H1 (cell line): ENCODE data around the gene OVCH2. TPM values are rescaled to one million over a fixed set of nuclear protein-coding genes. Genes with fewer than 3 reads are reported as not detected.

Experiments
- CTCF ChIA-PET: fragments of 300-600 bp; sonication (Branson Sonifier 250); formaldehyde crosslinking; loops from one replicate; lab custom pipeline; 2021; ENCODE audit not compliant: partially characterized antibody; lab: Charles Lee
- POLR2A ChIA-PET: fragments of 300-600 bp; sonication (Branson Sonifier 250); formaldehyde crosslinking; loops from one replicate; lab custom pipeline; 2021; ENCODE audit warnings: inconsistent platforms; ENCODE audit not compliant: partially characterized antibody; lab: Charles Lee
- DNase-seq, 2 experiments: peaks; one replicate each; pipeline versions ENCODE4 v3.0.0 to v3.0.0-alpha.2; 2010 to 2022; ENCODE audit warnings: low spot score in 2 of 2, low read depth in 1 of 2, mixed read lengths in 1 of 2
- FAIRE-seq: peaks from 2 replicates; lab custom pipeline; 2011; peaks lifted over from hg19 to GRCh38; lab: Jason Lieb, UNC
- H2AFZ ChIP-seq: 2 replicates; pipeline ENCODE4 v1.8.1; 2012; ENCODE audit warnings: low read length, inconsistent platforms
- H2AK5ac ChIP-seq: 2 replicates; pipeline ENCODE4 v1.6.1; 2013; ENCODE audit warnings: low read depth, low read length
- H2BK120ac ChIP-seq: replicated peaks from 2 replicates; pipeline ENCODE3; 2013; ENCODE audit warnings: low read depth, low read length, inconsistent platforms
- H2BK12ac ChIP-seq: 2 replicates; pipeline ENCODE4 v1.6.1; 2013; ENCODE audit warnings: low read depth, low read length
- H2BK15ac ChIP-seq: 2 replicates; pipeline ENCODE4 v1.6.1; 2013; ENCODE audit warnings: low read length
- H2BK20ac ChIP-seq: 2 replicates; pipeline ENCODE4 v1.6.1; 2013; ENCODE audit warnings: low read length
- H2BK5ac ChIP-seq: 2 replicates; pipeline ENCODE4 v1.6.1; 2013; ENCODE audit warnings: low read depth, low read length
- H3K14ac ChIP-seq: 2 replicates; pipeline ENCODE4 v1.6.1; 2013; ENCODE audit warnings: inconsistent platforms; ENCODE audit not compliant: insufficient read length
- H3K18ac ChIP-seq: 2 replicates; pipeline ENCODE4 v1.6.1; 2013; ENCODE audit warnings: low read length; ENCODE audit errors: extremely low read depth
- H3K23ac ChIP-seq: 2 replicates; pipeline ENCODE4 v1.6.1; 2013; ENCODE audit warnings: inconsistent platforms; ENCODE audit not compliant: insufficient read length
- H3K23me2 ChIP-seq: 2 replicates; pipeline ENCODE4 v1.6.1; 2013; ENCODE audit warnings: low read depth, low read length
- H3K27ac ChIP-seq: 2 replicates; pipeline ENCODE4 v1.6.1; 2011; ENCODE audit warnings: low read depth, low read length, inconsistent platforms
- H3K27me3 ChIP-seq, 4 experiments: replicated peaks in 1 of 4; 1 replicate in 1 of 4; 2 replicates in 3 of 4; pipeline versions ENCODE4 v1.6.1 to v1.8.1; 2011 to 2013; ENCODE audit warnings: low read length in 3 of 4, mild to moderate bottlenecking in 3 of 4, inconsistent platforms in 2 of 4, mixed read lengths in 2 of 4, moderate library complexity in 1 of 4; ENCODE audit not compliant: control insufficient read depth in 3 of 4, insufficient read depth in 3 of 4; ENCODE audit errors: extremely low read depth in 1 of 4
- H3K36me3 ChIP-seq, 4 experiments: 2 replicates each; pipeline versions ENCODE4 v1.6.1 to v1.8.1; 2011 to 2013; ENCODE audit warnings: mild to moderate bottlenecking in 4 of 4, low read length in 3 of 4, moderate library complexity in 2 of 4, control low read depth in 1 of 4, inconsistent platforms in 1 of 4; ENCODE audit not compliant: insufficient read depth in 4 of 4, control insufficient read depth in 2 of 4
- H3K4ac ChIP-seq: replicated peaks from 2 replicates; pipeline ENCODE3; 2013; ENCODE audit warnings: low read length, low read depth, mixed read lengths, inconsistent platforms; ENCODE audit not compliant: insufficient read length
- H3K4me1 ChIP-seq, 4 experiments: replicated peaks in 1 of 4; 1 replicate in 1 of 4; 2 replicates in 3 of 4; pipeline versions ENCODE4 v1.6.1 to v1.8.1; 2011 to 2013; ENCODE audit warnings: low read length in 3 of 4, inconsistent platforms in 2 of 4, mixed read lengths in 1 of 4; ENCODE audit not compliant: insufficient read depth in 4 of 4, control insufficient read depth in 3 of 4
- H3K4me2 ChIP-seq, 2 experiments: 2 replicates each; pipeline versions ENCODE4 v1.6.1 to v1.8.1; 2011 to 2013; ENCODE audit warnings: low read depth in 2 of 2, low read length in 2 of 2, control low read depth in 1 of 2, inconsistent platforms in 1 of 2, mild to moderate bottlenecking in 1 of 2; ENCODE audit not compliant: insufficient read depth in 1 of 2
- H3K4me3 ChIP-seq, 4 experiments: fragments of 200-600, 300-600 bp in 1 of 4; sonication (generic), shearing (Covaris generic), sonication (Bioruptor Twin) in 1 of 4; 2 replicates each; pipeline versions ENCODE4 v1.5.1 to v1.8.1; 2011 to 2016; ENCODE audit warnings: low read length in 4 of 4, low read depth in 3 of 4, control low read depth in 2 of 4, inconsistent platforms in 2 of 4, mild to moderate bottlenecking in 2 of 4, mixed read lengths in 1 of 4, moderate library complexity in 1 of 4; ENCODE audit not compliant: insufficient read depth in 2 of 4; ENCODE audit errors: extremely low read depth in 1 of 4
- H3K56ac ChIP-seq: replicated peaks from 2 replicates; pipeline ENCODE3; 2013; ENCODE audit warnings: low read depth, mild to moderate bottlenecking, mixed read lengths, low read length, inconsistent platforms; ENCODE audit not compliant: insufficient read length
- H3K79me1 ChIP-seq: 2 replicates; pipeline ENCODE4 v1.6.1; 2013; ENCODE audit warnings: low read depth, low read length, control low read depth
- H3K79me2 ChIP-seq, 2 experiments: 2 replicates each; pipeline versions ENCODE4 v1.6.1 to v1.8.1; 2012 to 2013; ENCODE audit warnings: low read length in 2 of 2, mild to moderate bottlenecking in 2 of 2, inconsistent platforms in 1 of 2; ENCODE audit not compliant: insufficient read depth in 2 of 2, control insufficient read depth in 1 of 2
- H3K9ac ChIP-seq, 4 experiments: replicated peaks in 1 of 4; 1 replicate in 1 of 4; 2 replicates in 3 of 4; pipeline versions ENCODE4 v1.6.1 to v1.8.1; 2011 to 2013; ENCODE audit warnings: low read depth in 3 of 4, low read length in 3 of 4, control low read depth in 2 of 4, mild to moderate bottlenecking in 2 of 4, moderate library complexity in 2 of 4, inconsistent platforms in 1 of 4; ENCODE audit errors: extremely low read depth in 1 of 4
- H3K9me3 ChIP-seq, 2 experiments: 2 replicates each; pipeline versions ENCODE4 v1.6.1 to v1.8.1; 2012 to 2013; ENCODE audit warnings: mild to moderate bottlenecking in 2 of 2, moderate library complexity in 2 of 2, control low read depth in 1 of 2, inconsistent platforms in 1 of 2, low read depth in 1 of 2, low read length in 1 of 2, mixed read lengths in 1 of 2; ENCODE audit not compliant: insufficient read depth in 2 of 2
- H4K20me1 ChIP-seq, 2 experiments: replicated peaks in 1 of 2; 2 replicates each; pipeline versions ENCODE3 to v1.8.1; 2011 to 2013; ENCODE audit warnings: inconsistent platforms in 2 of 2, low read length in 2 of 2, mild to moderate bottlenecking in 1 of 2; ENCODE audit not compliant: insufficient read depth in 2 of 2, control insufficient read depth in 1 of 2
- H4K5ac ChIP-seq: 2 replicates; pipeline ENCODE4 v1.6.1; 2013; ENCODE audit warnings: low read length, low read depth, mixed read lengths, inconsistent platforms; ENCODE audit not compliant: insufficient read length
- H4K8ac ChIP-seq: 2 replicates; pipeline ENCODE4 v1.8.0; 2013; ENCODE audit warnings: mild to moderate bottlenecking, moderate library complexity, low read length, inconsistent platforms; ENCODE audit not compliant: insufficient read depth; ENCODE audit errors: extremely low read depth
- H4K91ac ChIP-seq: replicated peaks from 2 replicates; pipeline ENCODE3; 2013; ENCODE audit warnings: low read length, mixed read lengths, inconsistent platforms; ENCODE audit not compliant: insufficient read length
- BCL11A ChIP-seq, 2 experiments: IDR thresholded peaks; one replicate each; pipeline ENCODE4 v1.6.1; 2011; ENCODE audit warnings: low read depth in 2 of 2, low read length in 2 of 2, mild to moderate bottlenecking in 2 of 2
- CBX8 ChIP-seq: fragments of 300-800, 300-1000 bp; sonication (generic); IDR thresholded peaks from 2 replicates; pipeline ENCODE4 v1.7.1; 2016; ENCODE audit warnings: low read depth, low read length, borderline replicate concordance
- CHD2 ChIP-seq: IDR thresholded peaks from 2 replicates; pipeline ENCODE4 v1.6.1; 2012; ENCODE audit warnings: low read length, improper control_type of control experiment
- SP1 ChIP-seq: IDR thresholded peaks from 2 replicates; pipeline ENCODE4 v1.6.1; 2011; ENCODE audit warnings: low read depth, low read length
- SUZ12 ChIP-seq: fragments of 200-600 bp; sonication (generic); IDR thresholded peaks from 2 replicates; pipeline ENCODE4 v1.6.1; 2012; ENCODE audit warnings: mild to moderate bottlenecking, inconsistent platforms, low read length, moderate library complexity, mixed read lengths
- TAF7 ChIP-seq: optimal IDR thresholded peaks from 2 replicates; pipeline ENCODE3; 2011; ENCODE audit warnings: low read depth, mild to moderate bottlenecking, inconsistent platforms, low read length, moderate library complexity, borderline replicate concordance
- YY1 ChIP-seq: IDR thresholded peaks from 2 replicates; pipeline ENCODE4 v1.6.1; 2011; ENCODE audit warnings: low read depth, mild to moderate bottlenecking, low read length
- ZNF274 ChIP-seq: IDR thresholded peaks from 2 replicates; pipeline ENCODE4 v1.7.0; 2012; ENCODE audit warnings: low read length, borderline replicate concordance; ENCODE audit errors: extremely low read depth
- WGBS, 2 experiments: shearing (Covaris generic) in 1 of 2; methylation state at CpG; one replicate each; pipeline versions ENCODE4 v1.1.6 to v1.1.7; 2013 to 2015; ENCODE audit warnings: low lambda C conversion rate in 2 of 2, mixed read lengths in 2 of 2, inconsistent platforms in 1 of 2, low coverage in 1 of 2, missing lambda C conversion rate in 1 of 2; ENCODE audit not compliant: insufficient replicate concordance in 2 of 2, insufficient coverage in 1 of 2, insufficient read length in 1 of 2; ENCODE audit errors: extremely low coverage in 1 of 2, missing lambda C conversion rate in 1 of 2; 5-methylcytosine and 5-hydroxymethylcytosine counted together
- polyA plus RNA-seq, 7 experiments: library from polyadenylated mRNA; depleted of rRNA in 3 of 7; stranded (reverse) in 5 of 7; unstranded in 2 of 7; fragments of >200 nt in 5 of 7; fragments of 200-250 nt in 2 of 7; gene quantifications; 1 replicate in 5 of 7; 2 replicates in 1 of 7; 4 replicates in 1 of 7; pipeline versions ENCODE4 v1.2.1 to v1.2.3, GENCODE V29; 2011 to 2013; ENCODE audit warnings: missing spikeins in 2 of 7, mixed read lengths in 2 of 7
- total RNA-seq: library from RNA; stranded (reverse); fragmentation: NEBNext Ultra II Directional; extraction: Animal tissue kit (Norgen Biotek cat#: 25700); gene quantifications from 2 replicates; pipeline ENCODE4 v1.2.1, GENCODE V29; 2021
- TF ChIP-seq, protein P1 (sequence below): IDR thresholded peaks from 2 replicates; pipeline ENCODE4 v1.6.1; 2011; ENCODE audit warnings: low read depth, mild to moderate bottlenecking, low read length; ENCODE audit not compliant: insufficient read depth
- TF ChIP-seq, protein P2 (sequence below): IDR thresholded peaks from 2 replicates; pipeline ENCODE4 v1.6.1; 2012; ENCODE audit warnings: inconsistent platforms

Gene OVCH2
- total and polyA plus RNA-seq, 2 of the 8 experiments (the other 6 are each of a cell fraction or from before 2014, with no cell fraction given), result 0.03 to 1.1 TPM

DNA sequence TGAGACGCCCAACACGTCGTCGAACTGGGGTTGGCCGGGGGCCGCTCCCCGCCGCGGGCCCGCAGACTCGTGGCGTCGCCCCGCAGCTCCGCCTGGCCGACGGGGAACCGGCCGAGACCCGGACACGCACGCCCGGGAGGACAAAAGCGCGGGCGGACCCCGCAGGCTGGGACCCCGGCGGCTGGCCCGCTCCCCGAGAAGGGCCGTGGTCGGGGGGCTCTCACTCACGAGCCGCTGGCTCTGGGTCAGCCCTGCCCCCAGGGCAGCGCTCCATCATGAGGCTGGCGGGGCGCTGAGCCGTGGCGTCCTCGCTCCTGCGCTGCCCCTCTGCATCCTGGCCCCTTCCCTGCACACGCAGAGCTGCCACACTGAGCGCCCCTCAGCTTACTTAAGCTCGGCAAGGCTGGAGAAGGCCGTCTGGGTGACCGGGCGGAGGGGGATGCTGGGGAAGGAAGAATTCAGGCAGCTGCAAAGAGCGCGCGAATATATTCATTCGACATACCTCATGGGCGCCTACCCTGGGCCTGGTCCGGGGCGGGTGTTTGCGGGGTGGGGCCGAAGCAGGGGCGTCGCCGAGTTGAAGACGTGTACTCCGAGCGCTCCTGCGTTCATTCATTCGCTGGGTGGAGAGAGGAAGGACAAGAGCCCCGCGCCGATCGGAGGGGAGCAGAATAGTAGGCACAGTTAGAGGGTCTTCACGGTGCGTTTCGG is 32.4 kb downstream of the OVCH2 start:
- H2BK12ac ChIP-seq, result peak overlapping the region; percentile 90; the same call in 1 of the 2 replicates
- H3K9me3 ChIP-seq, result no peaks in the 10 kb centered on the region
- DNase-seq, result peak in 1 of 2 experiments; percentile 82
- no peaks in the 10 kb centered on the region for H4K20me1 ChIP-seq
- peak overlapping the region; percentile 66 for H3K4ac ChIP-seq
- no peak overlapping the region for H3K14ac ChIP-seq
- no peak overlapping the region for H3K23ac ChIP-seq
- no peaks in the 10 kb centered on the region for H3K27me3 ChIP-seq
- 2% methylated on average over 58 of the region's 72 CpGs; no CpG with 5 or more reads in 1 of the 2 experiments for WGBS, 2 experiments
- ChIA-PET CTCF (interaction anchor here (0.9 to 1.7 kb wide), 6 partner anchors 14 to 232 kb away, joined by 3 to 9 read pairs (median 3); no protein-coding TSS in a partner anchor), POLR2A (interaction anchor here (0.8 to 2.2 kb wide), 9 partner anchors 8 to 102 kb away, joined by 3 to 14 read pairs (median 4); no protein-coding TSS in a partner anchor)
- H3K56ac ChIP-seq, result peak overlapping the region; percentile 73
- peak overlapping the region; percentile 41 to 84 (median 68) for H3K9ac ChIP-seq
- H2AK5ac ChIP-seq, result no peak overlapping the region
- H3K4me2 ChIP-seq, result peak overlapping the region; percentile 90 to 92
- H3K4me1 ChIP-seq, result peaks cover 2 to 10% (median 4%) of the 10 kb centered on the region in 4 experiments; a peak in 5 of 7 replicates
- peak overlapping the region; percentile 78 for H2BK5ac ChIP-seq
- H3K36me3 ChIP-seq, result peaks cover 2 to 9% (median 3%) of the 10 kb centered on the region in 4 experiments; a peak in 5 of 8 replicates
- H3K4me3 ChIP-seq, result peak overlapping the region; percentile 59 to 94 (median 66)
- no peak overlapping the region for H2BK120ac ChIP-seq
- no peak for FAIRE-seq
- H2BK20ac ChIP-seq, result no peak overlapping the region
- peaks cover 2% of the 10 kb centered on the region; the same call in 1 of the 2 replicates for H3K79me1 ChIP-seq
- peaks cover 16% of the 10 kb centered on the region; the same call in 1 of the 2 replicates for H3K23me2 ChIP-seq
- H3K18ac ChIP-seq, result peak overlapping the region; percentile 90
- H2BK15ac ChIP-seq, result peak overlapping the region; percentile 61; the same call in 1 of the 2 replicates
- H3K27ac ChIP-seq, result peak overlapping the region; percentile 73; the same call in 1 of the 2 replicates
- peak overlapping the region; percentile 68 for H2AFZ ChIP-seq
- H3K79me2 ChIP-seq, result no peaks in the 10 kb centered on the region
- H4K5ac ChIP-seq, result peak overlapping the region; percentile 95
- peak overlapping the region; percentile 64 for H4K91ac ChIP-seq
- H4K8ac ChIP-seq, result peak overlapping the region; percentile 97; the same call in 1 of the 2 replicates
- TF ChIP-seq, protein P1, sequence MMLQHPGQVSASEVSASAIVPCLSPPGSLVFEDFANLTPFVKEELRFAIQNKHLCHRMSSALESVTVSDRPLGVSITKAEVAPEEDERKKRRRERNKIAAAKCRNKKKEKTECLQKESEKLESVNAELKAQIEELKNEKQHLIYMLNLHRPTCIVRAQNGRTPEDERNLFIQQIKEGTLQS, result no peak
- TF ChIP-seq SP1 (no peak), ZNF274 (no peak), YY1 (0 out of 2 replicates have a peak, but pooled peaks have one; percentile 26), CHD2 (peak; percentile 23; the same call in 1 of the 2 replicates), BCL11A (IDR thresholded peaks at IDR 0.05; ENCODE audit: low read depth in 2 of 2, low read length in 2 of 2) (no peak), TAF7 (peak; percentile 60), CBX8 (no peak), SUZ12 (no peak)
- TF ChIP-seq, protein P2, sequence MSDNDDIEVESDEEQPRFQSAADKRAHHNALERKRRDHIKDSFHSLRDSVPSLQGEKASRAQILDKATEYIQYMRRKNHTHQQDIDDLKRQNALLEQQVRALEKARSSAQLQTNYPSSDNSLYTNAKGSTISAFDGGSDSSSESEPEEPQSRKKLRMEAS, result peak; percentile 68
